ENCODE measurements around the gene NTM. TPM values are rescaled to one million over a fixed set of nuclear protein-coding genes. Genes with fewer than 3 reads are reported as not detected.

The NTM gene
- total and polyA plus RNA-seq, 2 donors from 2014 or later: 0.92 to 10.3 TPM

- Histone ChIP-seq H3K27me3 (ENCODE audit: control insufficient read depth, insufficient read depth, low read length) (no peaks in the 10 kb centered on the region), H3K9me3 (ENCODE audit: control insufficient read depth in 2 of 3, insufficient read depth in 1 of 3, low read length in 3 of 3) (no peaks in the 10 kb centered on the region), H3K9ac (ENCODE audit: low read length in 3 of 3) (no peak overlapping the region), H3K36me3 (ENCODE audit: control insufficient read depth in 2 of 3, insufficient read depth in 3 of 3, low read length in 3 of 3) (no peaks in the 10 kb centered on the region), H3K4me1 (ENCODE audit: control insufficient read depth in 2 of 3, insufficient read depth in 2 of 3, low read depth in 1 of 3, low read length in 3 of 3) (no peaks in the 10 kb centered on the region), H3K27ac (ENCODE audit: low read depth in 2 of 2, low read length in 2 of 2) (no peak overlapping the region), H3K4me3 (ENCODE audit: low read length in 3 of 3) (no peak overlapping the region)
- FAIRE-seq: no peak
- TF ChIP-seq CTCF (IDR thresholded peaks at IDR 0.05; ENCODE audit: borderline replicate concordance, extremely low read depth, insufficient read depth): no peak
- intact Hi-C loops (cut with DNase I): no loop called here
- DNase-seq: no peak
These were observed 163.6 kb downstream of the NTM start for GRCh38 chr11:131533998-131534397.

GRCh38 chr11:131534611-131535010 is 164.2 kb downstream of the NTM start:
- H3K27me3 ChIP-seq (ENCODE audit: control insufficient read depth, insufficient read depth, low read length): no peaks in the 10 kb centered on the region
- H3K9ac ChIP-seq (ENCODE audit: low read length in 3 of 3): no peak overlapping the region
- H3K9me3 ChIP-seq (ENCODE audit: control insufficient read depth in 2 of 3, insufficient read depth in 1 of 3, low read length in 3 of 3): no peaks in the 10 kb centered on the region
- intact Hi-C loops (cut with DNase I): no loop called here
- no peak overlapping the region for H3K4me3 ChIP-seq (ENCODE audit: low read length in 3 of 3)
- no peak for TF ChIP-seq CTCF (IDR thresholded peaks at IDR 0.05; ENCODE audit: borderline replicate concordance, extremely low read depth, insufficient read depth)
- DNase-seq (no peak), FAIRE-seq (no peak)
- no peaks in the 10 kb centered on the region for H3K4me1 ChIP-seq (ENCODE audit: control insufficient read depth in 2 of 3, insufficient read depth in 2 of 3, low read depth in 1 of 3, low read length in 3 of 3)
- no peaks in the 10 kb centered on the region for H3K36me3 ChIP-seq (ENCODE audit: control insufficient read depth in 2 of 3, insufficient read depth in 3 of 3, low read length in 3 of 3)
- no peak overlapping the region for H3K27ac ChIP-seq (ENCODE audit: low read depth in 2 of 2, low read length in 2 of 2)

GRCh38 chr11:131536159-131536558 is 165.7 kb downstream of the NTM start:
- Histone ChIP-seq H3K36me3 (ENCODE audit: control insufficient read depth in 2 of 3, insufficient read depth in 3 of 3, low read length in 3 of 3) (no peaks in the 10 kb centered on the region), H3K9ac (ENCODE audit: low read length in 3 of 3) (no peak overlapping the region), H3K4me1 (ENCODE audit: control insufficient read depth in 2 of 3, insufficient read depth in 2 of 3, low read depth in 1 of 3, low read length in 3 of 3) (no peaks in the 10 kb centered on the region), H3K27ac (ENCODE audit: low read depth in 2 of 2, low read length in 2 of 2) (no peak overlapping the region), H3K27me3 (ENCODE audit: control insufficient read depth, insufficient read depth, low read length) (no peaks in the 10 kb centered on the region), H3K4me3 (ENCODE audit: low read length in 3 of 3) (no peak overlapping the region), H3K9me3 (ENCODE audit: control insufficient read depth in 2 of 3, insufficient read depth in 1 of 3, low read length in 3 of 3) (peaks cover 0 to 3% (median 0%) of the 10 kb centered on the region in 3 donors)
- DNase-seq: no peak
- TF ChIP-seq CTCF (IDR thresholded peaks at IDR 0.05; ENCODE audit: borderline replicate concordance, extremely low read depth, insufficient read depth): no peak
- intact Hi-C loops (cut with DNase I): no loop called here
- no peak for FAIRE-seq

- TF ChIP-seq CTCF (IDR thresholded peaks at IDR 0.05; ENCODE audit: borderline replicate concordance, extremely low read depth, insufficient read depth): no peak
- H3K27ac ChIP-seq (ENCODE audit: low read depth in 2 of 2, low read length in 2 of 2): no peak overlapping the region
- H3K27me3 ChIP-seq (ENCODE audit: control insufficient read depth, insufficient read depth, low read length): no peaks in the 10 kb centered on the region
- H3K4me1 ChIP-seq (ENCODE audit: control insufficient read depth in 2 of 3, insufficient read depth in 2 of 3, low read depth in 1 of 3, low read length in 3 of 3): no peaks in the 10 kb centered on the region
- intact Hi-C loops (cut with DNase I): no loop called here
- H3K9ac ChIP-seq (ENCODE audit: low read length in 3 of 3): no peak overlapping the region
- FAIRE-seq (no peak), DNase-seq (peak in 1 of 5 donors; percentile 58)
- peaks cover 0 to 5% (median 0%) of the 10 kb centered on the region in 3 donors for H3K9me3 ChIP-seq (ENCODE audit: control insufficient read depth in 2 of 3, insufficient read depth in 1 of 3, low read length in 3 of 3)
- no peaks in the 10 kb centered on the region for H3K36me3 ChIP-seq (ENCODE audit: control insufficient read depth in 2 of 3, insufficient read depth in 3 of 3, low read length in 3 of 3)
- no peak overlapping the region for H3K4me3 ChIP-seq (ENCODE audit: low read length in 3 of 3)
These were observed 166.8 kb downstream of the NTM start for GRCh38 chr11:131537196-131537595.
